HCT116 (cell line): ENCODE results near the gene PSMC5. TPM values are rescaled to one million over a fixed set of nuclear protein-coding genes. Genes with fewer than 3 reads are reported as not detected.
A peak's percentile ranks its signal among the peaks of the same experiment; 100 is the strongest.

Source experiments
- ATAC-seq: fragments of 200-7000 bp; cut with Tn5 transposase; 2 replicates; pipeline ENCODE4 v1.9.1; 2020; ENCODE audit warnings: mild to moderate bottlenecking, moderate library complexity
- BruUV-seq: library from RNA; stranded (reverse); fragments of 400-500 nt; replicated peaks from 2 replicates; lab custom pipeline; 2021; lab: Mats Ljungman, UMichigan
- CTCF ChIA-PET: fragments of 300-600 bp; sonication (Branson Sonifier 250); formaldehyde crosslinking; loops from one replicate; lab custom pipeline; 2021; ENCODE audit warnings: antibody characterized with exemption; lab: Charles Lee
- POLR2A ChIA-PET: fragments of 300-600, 350-600 bp; sonication (Branson Sonifier 250); formaldehyde crosslinking; loops from one replicate; lab custom pipeline; 2021; ENCODE audit warnings: antibody characterized with exemption; lab: Charles Lee
- RAD21 ChIA-PET, 2 experiments: fragments of 300-600 bp; sonication (Branson Sonifier 250); formaldehyde crosslinking; loops; one replicate each; lab custom pipeline; 2023; ENCODE audit warnings: low total read pairs in 2 of 2; ENCODE audit not compliant: uncharacterized antibody in 2 of 2, unreplicated experiment in 2 of 2, low non-redundant PET in 1 of 2; lab: Charles Lee
- DNase-seq: peaks from one replicate; pipeline ENCODE4 v3.0.0-alpha.2; 2010; ENCODE audit warnings: low read depth, low spot score
- H2AFZ ChIP-seq: fragments of 200-600 bp; shearing (Covaris generic), sonication (generic); 2 replicates; pipeline ENCODE4 v1.6.1; 2017; ENCODE audit warnings: low read depth, mixed run types, mixed read lengths, antibody characterized with exemption, low read length; ENCODE audit not compliant: poor library complexity, severe bottlenecking
- H3K27ac ChIP-seq: 2 replicates; pipeline ENCODE4 v1.5.1; 2012; ENCODE audit warnings: low read depth, low read length
- H3K27me3 ChIP-seq: fragments of 200-600 bp; sonication (generic); 2 replicates; pipeline ENCODE4 v1.6.1; 2016; ENCODE audit warnings: mixed run types, low read length, mixed read lengths; ENCODE audit not compliant: insufficient read depth
- H3K36me3 ChIP-seq, 2 experiments: fragments of 200-500 bp in 1 of 2; fragments of 200-600 bp in 1 of 2; sonication (Bioruptor generic) in 1 of 2; sonication (generic) in 1 of 2; 2 replicates each; pipeline versions ENCODE4 v1.5.1 to v1.6.1; 2014 to 2016; ENCODE audit warnings: low read length in 2 of 2, inconsistent platforms in 1 of 2, mixed read lengths in 1 of 2, mixed run types in 1 of 2; ENCODE audit not compliant: insufficient read depth in 2 of 2, control insufficient read depth in 1 of 2
- H3K4me1 ChIP-seq, 2 experiments: fragments of 200-600 bp in 1 of 2; sonication (generic) in 1 of 2; 2 replicates each; pipeline versions ENCODE4 v1.5.1 to v1.6.1; 2012 to 2017; ENCODE audit warnings: low read length in 2 of 2, inconsistent platforms in 1 of 2, mild to moderate bottlenecking in 1 of 2, mixed read lengths in 1 of 2, mixed run types in 1 of 2, moderate library complexity in 1 of 2; ENCODE audit not compliant: insufficient read depth in 2 of 2, control insufficient read depth in 1 of 2
- H3K4me2 ChIP-seq: fragments of 200-600 bp; sonication (generic); 2 replicates; pipeline ENCODE4 v1.6.1; 2017; ENCODE audit warnings: mixed run types, low read length, mixed read lengths
- H3K4me3 ChIP-seq, 2 experiments: fragments of 200-600 bp in 1 of 2; sonication (generic) in 1 of 2; replicated peaks in 1 of 2; 2 replicates each; pipeline ENCODE4 v1.5.1; 2011 to 2016; ENCODE audit warnings: low read length in 2 of 2, control low read depth in 1 of 2, low read depth in 1 of 2, mild to moderate bottlenecking in 1 of 2, mixed read lengths in 1 of 2, mixed run types in 1 of 2
- H3K79me2 ChIP-seq: fragments of 200-600 bp; sonication (generic); 2 replicates; pipeline ENCODE4 v1.6.1; 2017; ENCODE audit warnings: mild to moderate bottlenecking, mixed run types, low read length, moderate library complexity, mixed read lengths; ENCODE audit not compliant: insufficient read depth
- H3K9ac ChIP-seq: fragments of 200-600 bp; sonication (generic); 2 replicates; pipeline ENCODE4 v1.6.1; 2016; ENCODE audit warnings: low read length, mixed read lengths
- H3K9me2 ChIP-seq: fragments of 200-600 bp; sonication (generic), shearing (Covaris generic); 2 replicates; pipeline ENCODE4 v1.6.1; 2017; ENCODE audit warnings: mixed run types, mild to moderate bottlenecking, moderate library complexity; ENCODE audit not compliant: insufficient read depth
- H3K9me3 ChIP-seq, 2 experiments: fragments of 200-500 bp in 1 of 2; fragments of 200-600 bp in 1 of 2; sonication (Bioruptor generic) in 1 of 2; sonication (generic) in 1 of 2; 2 replicates each; pipeline ENCODE4 v1.6.1; 2014 to 2017; ENCODE audit warnings: low read length in 2 of 2, mixed read lengths in 2 of 2, inconsistent platforms in 1 of 2, low read depth in 1 of 2, mild to moderate bottlenecking in 1 of 2, mixed run types in 1 of 2, moderate library complexity in 1 of 2; ENCODE audit not compliant: control insufficient read depth in 1 of 2, insufficient read depth in 1 of 2
- H4K20me1 ChIP-seq: fragments of 200-600 bp; sonication (generic), shearing (Covaris generic); 2 replicates; pipeline ENCODE4 v1.6.1; 2017; ENCODE audit warnings: mixed run types, mild to moderate bottlenecking, moderate library complexity; ENCODE audit not compliant: insufficient read depth
- CBX3 ChIP-seq: IDR thresholded peaks from 2 replicates; pipeline ENCODE4 v1.6.1; 2012; ENCODE audit warnings: low read depth
- CEBPB ChIP-seq: IDR thresholded peaks from 2 replicates; pipeline ENCODE4 v1.6.1; 2012; ENCODE audit warnings: low read depth
- FOSL1 ChIP-seq: IDR thresholded peaks from 2 replicates; pipeline ENCODE4 v1.6.1; 2012; ENCODE audit warnings: low read depth
- JUND ChIP-seq: IDR thresholded peaks from 2 replicates; pipeline ENCODE4 v1.6.1; 2012
- POLR2A ChIP-seq: IDR thresholded peaks from 2 replicates; pipeline ENCODE4 v1.7.0; 2011; ENCODE audit warnings: borderline replicate concordance; ENCODE audit not compliant: insufficient read depth, insufficient read length; ENCODE audit errors: extremely low read depth
- POLR2AphosphoS5 ChIP-seq: IDR thresholded peaks from 2 replicates; pipeline ENCODE4 v1.6.1; 2011; ENCODE audit warnings: mild to moderate bottlenecking, low read depth, low read length, moderate library complexity
- SIN3A ChIP-seq: IDR thresholded peaks from 2 replicates; pipeline ENCODE4 v1.6.1; 2012; ENCODE audit warnings: low read depth
- SP1 ChIP-seq: IDR thresholded peaks from 2 replicates; pipeline ENCODE4 v1.6.1; 2012; ENCODE audit warnings: low read depth
- YY1 ChIP-seq: IDR thresholded peaks from 2 replicates; pipeline ENCODE4 v1.6.1; 2011; ENCODE audit warnings: low read length, low read depth, moderate library complexity, mild to moderate bottlenecking; ENCODE audit not compliant: insufficient replicate concordance; ENCODE audit errors: extremely low read depth
- ZNF274 ChIP-seq: fragments of 200-500 bp; sonication (Bioruptor generic); IDR thresholded peaks from 2 replicates; pipeline ENCODE4 v1.6.1; 2014; ENCODE audit warnings: mild to moderate bottlenecking, low read depth, low read length, inconsistent platforms
- intact Hi-C: fragments of 100-400 bp; cut with micrococcal nuclease; formaldehyde crosslinking; loops from 2 replicates; pipeline ENCODE4 v1.10.0; 2022
- total RNA-seq: library from RNA; stranded (reverse); gene quantifications from one replicate; pipeline ENCODE4 v1.2.1, GENCODE V29; 2021; ENCODE audit not compliant: unreplicated experiment
- TF ChIP-seq, protein P1 (sequence below): IDR thresholded peaks from 2 replicates; pipeline ENCODE4 v1.6.1; 2012
- TF ChIP-seq, protein P2 (sequence below), 3 experiments: fragments of 200-600 bp in 1 of 3; sonication (generic) in 1 of 3; IDR thresholded peaks in 2 of 3; conservative IDR thresholded peaks in 1 of 3; 2 replicates each; pipeline ENCODE4 v1.5.1; 2012 to 2017; ENCODE audit warnings: low read depth in 2 of 3, low read length in 2 of 3, antibody characterized with exemption in 1 of 3, borderline replicate concordance in 1 of 3, control low read depth in 1 of 3, mild to moderate bottlenecking in 1 of 3, mixed read lengths in 1 of 3, mixed run types in 1 of 3, moderate library complexity in 1 of 3; ENCODE audit not compliant: insufficient read depth in 1 of 3
- TF ChIP-seq, protein P3 (sequence below): IDR thresholded peaks from 2 replicates; pipeline ENCODE4 v1.6.1; 2012

Gene PSMC5
- total RNA-seq, 1 experiment from 2014 or later: 193 TPM

DNA sequence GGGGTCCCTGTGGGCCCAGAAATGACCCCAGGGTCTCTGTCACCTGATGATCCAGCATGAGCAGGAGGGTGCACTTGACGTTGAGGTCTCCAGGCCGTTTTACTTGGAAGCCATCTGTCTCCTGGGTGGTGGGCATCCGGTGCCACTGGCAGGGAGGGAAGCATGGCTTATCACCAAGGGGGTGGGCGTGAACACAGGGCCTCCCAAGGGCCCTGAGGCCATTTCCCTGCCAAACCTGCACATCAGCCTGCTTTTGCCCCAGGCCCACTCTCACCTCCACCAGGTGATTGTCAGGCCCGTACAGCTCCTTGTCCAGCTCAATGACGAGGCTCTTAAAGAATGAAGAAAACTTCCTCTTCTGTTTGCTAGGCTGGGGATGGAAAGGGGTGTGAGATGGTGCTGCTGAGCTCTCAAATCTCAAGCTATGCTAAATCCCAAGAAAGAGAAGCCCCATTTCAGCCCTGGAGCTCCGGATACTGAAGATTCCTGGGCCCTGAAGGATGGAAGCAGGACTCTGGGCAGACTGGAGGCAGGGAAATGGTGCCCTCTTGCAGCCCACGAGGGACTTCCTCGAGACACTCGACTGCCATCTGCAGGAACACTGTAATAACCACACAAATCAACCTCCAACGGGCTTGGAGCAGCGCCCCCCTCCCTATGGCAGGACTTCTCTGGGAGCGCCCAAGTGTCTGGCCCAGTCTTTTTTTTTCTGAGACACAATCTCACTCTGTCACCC is 7.4 kb downstream of the PSMC5 start:
- ATAC-seq (peak; percentile 87), DNase-seq (peak; percentile 83)
- no peak overlapping the region for H3K4me3 ChIP-seq
- H3K9ac ChIP-seq: peak overlapping the region; percentile 3; the same call in 1 of the 2 replicates
- TF ChIP-seq CEBPB (no peak), CBX3 (no peak), SIN3A (no peak), YY1 (peak; percentile 63), FOSL1 (no peak), POLR2A (no peak), SP1 (no peak), ZNF274 (no peak), JUND (no peak), POLR2AphosphoS5 (peak; percentile 59; the same call in 1 of the 2 replicates)
- TF ChIP-seq, protein P1, sequence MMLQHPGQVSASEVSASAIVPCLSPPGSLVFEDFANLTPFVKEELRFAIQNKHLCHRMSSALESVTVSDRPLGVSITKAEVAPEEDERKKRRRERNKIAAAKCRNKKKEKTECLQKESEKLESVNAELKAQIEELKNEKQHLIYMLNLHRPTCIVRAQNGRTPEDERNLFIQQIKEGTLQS: no peak
- TF ChIP-seq, protein P2, sequence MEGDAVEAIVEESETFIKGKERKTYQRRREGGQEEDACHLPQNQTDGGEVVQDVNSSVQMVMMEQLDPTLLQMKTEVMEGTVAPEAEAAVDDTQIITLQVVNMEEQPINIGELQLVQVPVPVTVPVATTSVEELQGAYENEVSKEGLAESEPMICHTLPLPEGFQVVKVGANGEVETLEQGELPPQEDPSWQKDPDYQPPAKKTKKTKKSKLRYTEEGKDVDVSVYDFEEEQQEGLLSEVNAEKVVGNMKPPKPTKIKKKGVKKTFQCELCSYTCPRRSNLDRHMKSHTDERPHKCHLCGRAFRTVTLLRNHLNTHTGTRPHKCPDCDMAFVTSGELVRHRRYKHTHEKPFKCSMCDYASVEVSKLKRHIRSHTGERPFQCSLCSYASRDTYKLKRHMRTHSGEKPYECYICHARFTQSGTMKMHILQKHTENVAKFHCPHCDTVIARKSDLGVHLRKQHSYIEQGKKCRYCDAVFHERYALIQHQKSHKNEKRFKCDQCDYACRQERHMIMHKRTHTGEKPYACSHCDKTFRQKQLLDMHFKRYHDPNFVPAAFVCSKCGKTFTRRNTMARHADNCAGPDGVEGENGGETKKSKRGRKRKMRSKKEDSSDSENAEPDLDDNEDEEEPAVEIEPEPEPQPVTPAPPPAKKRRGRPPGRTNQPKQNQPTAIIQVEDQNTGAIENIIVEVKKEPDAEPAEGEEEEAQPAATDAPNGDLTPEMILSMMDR (IDR thresholded peaks at IDR 0.05 in 2 of 3, conservative IDR thresholded peaks at IDR 0.05 in 1 of 3; ENCODE audit: borderline replicate concordance in 1 of 3, insufficient read depth in 1 of 3, low read depth in 2 of 3, low read length in 2 of 3): peak; percentile 94 to 99 (median 97)
- TF ChIP-seq, protein P3, sequence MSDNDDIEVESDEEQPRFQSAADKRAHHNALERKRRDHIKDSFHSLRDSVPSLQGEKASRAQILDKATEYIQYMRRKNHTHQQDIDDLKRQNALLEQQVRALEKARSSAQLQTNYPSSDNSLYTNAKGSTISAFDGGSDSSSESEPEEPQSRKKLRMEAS: no peak
- no peaks in the 10 kb centered on the region for H3K9me2 ChIP-seq
- CTCF ChIA-PET: interaction anchor here (0.7 to 1.9 kb wide), 14 partner anchors 8 to 409 kb away, joined by 3 to 10 read pairs (median 3); partner anchors contain the start of genes CCDC47 and MAP3K3
- peaks cover 55 to 77% of the 10 kb centered on the region in 2 experiments for H3K36me3 ChIP-seq
- intact Hi-C loops: loop anchor here (1.0 to 2.0 kb wide), 2 partner anchors 92 to 409 kb away; no protein-coding TSS in a partner anchor
- RAD21 ChIA-PET: no interaction called here
- 0 out of 2 replicates have a peak overlapping the region, but pooled peaks have one; percentile 0 for H3K4me2 ChIP-seq
- H3K4me1 ChIP-seq: peaks cover 15 to 23% of the 10 kb centered on the region in 2 experiments
- POLR2A ChIA-PET: no interaction called here
- peak overlapping the region; percentile 22 for H3K27ac ChIP-seq
- H4K20me1 ChIP-seq: no peaks in the 10 kb centered on the region
- H3K79me2 ChIP-seq: peaks cover 66% of the 10 kb centered on the region
- H2AFZ ChIP-seq: no peak overlapping the region
- BruUV-seq: no TSS peak
- H3K27me3 ChIP-seq: no peaks in the 10 kb centered on the region
- H3K9me3 ChIP-seq: no peaks in the 10 kb centered on the region
